Fibroblast of skin of right quadriceps (primary cell): Measurements from ENCODE around the gene CEP57L1.
"Not testable (repeated sequence)": the region's sequence is repeated elsewhere in the genome, so short reads cannot be mapped to it uniquely, and the experiment has no call there.

ENCODE experiments used
- DNase-seq: peaks from one replicate; pipeline ENCODE4 v3.0.0-alpha.2; 2013

CEP57L1 gene

DNA sequence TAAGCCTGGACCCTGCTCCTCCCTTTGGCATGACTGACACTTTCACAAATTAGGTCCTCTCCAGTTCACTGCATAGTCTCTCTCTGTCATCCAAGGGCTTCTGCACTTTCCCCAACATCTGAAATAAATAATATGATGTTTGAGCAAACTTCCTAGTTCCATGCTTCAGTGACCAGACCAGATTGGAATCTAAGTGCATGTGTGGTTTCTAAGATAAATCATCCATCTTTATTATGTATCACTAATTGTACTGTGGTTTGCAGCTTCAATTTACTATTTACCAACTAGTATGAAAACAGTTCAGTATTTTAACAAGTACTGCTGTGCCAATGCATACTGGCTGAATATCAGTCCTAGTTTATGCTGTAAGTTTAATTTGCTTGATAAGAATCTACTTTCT lies 19.4 kb upstream of the CEP57L1 start:
- DNase-seq = peak; percentile 76

DNA sequence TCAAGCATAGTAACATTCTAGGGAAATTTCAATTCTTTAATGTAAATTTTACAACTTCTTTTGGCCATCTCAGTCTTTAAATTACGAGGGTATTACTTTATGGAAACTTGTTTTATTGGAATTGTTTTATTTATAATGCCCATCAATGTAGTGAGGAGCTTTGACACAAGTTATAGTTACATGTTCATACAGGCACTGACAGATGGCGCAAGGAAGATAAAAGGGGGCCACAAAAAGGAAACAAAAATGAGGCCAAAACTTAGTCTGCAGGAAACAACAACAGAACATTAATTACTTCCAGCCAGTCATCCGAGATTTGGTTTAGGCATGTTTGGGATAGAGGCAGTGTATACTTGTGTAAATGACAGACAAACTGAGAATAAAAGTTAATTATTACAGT lies 18.9 kb upstream of the CEP57L1 start:
- no peak for DNase-seq

DNA sequence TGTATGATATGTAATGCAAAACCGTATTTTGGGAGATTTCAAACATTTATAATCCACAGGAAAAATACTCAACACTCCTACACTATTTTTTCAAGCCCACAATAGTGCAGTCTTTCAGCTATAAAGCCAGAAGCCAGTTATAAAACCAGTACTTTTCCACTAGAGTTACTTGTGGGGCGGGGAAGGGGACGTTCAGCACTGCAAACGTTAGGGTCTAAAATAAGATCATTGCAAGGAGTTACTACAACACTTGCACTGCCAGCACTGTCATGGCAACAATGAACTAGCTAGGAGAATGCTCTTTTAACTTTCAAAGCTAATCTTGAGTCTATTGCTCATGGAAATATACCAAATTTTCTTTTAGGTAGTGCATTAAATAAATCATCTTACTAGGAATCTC lies 15.3 kb upstream of the CEP57L1 start:
- DNase-seq = no peak

DNA sequence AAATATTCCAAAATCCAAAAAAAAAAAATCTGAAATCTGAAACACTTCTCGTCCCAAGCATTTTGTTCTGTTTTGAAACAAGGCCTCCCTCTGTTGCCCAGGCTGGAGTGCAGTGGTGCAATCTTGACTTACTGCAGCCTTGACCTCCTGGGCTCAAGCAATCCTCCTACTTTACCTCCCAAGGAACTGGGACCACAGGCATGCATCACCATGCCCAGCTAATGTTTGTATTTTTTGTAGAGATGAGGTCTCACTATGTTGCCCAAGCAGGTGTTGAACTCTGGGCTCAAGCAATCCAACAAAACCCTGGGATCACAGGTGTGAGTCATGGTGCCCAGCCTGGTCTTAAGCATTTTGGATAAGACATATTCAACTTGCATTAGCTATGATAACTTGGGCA lies 14.3 kb upstream of the CEP57L1 start:
- DNase-seq = no peak

DNA sequence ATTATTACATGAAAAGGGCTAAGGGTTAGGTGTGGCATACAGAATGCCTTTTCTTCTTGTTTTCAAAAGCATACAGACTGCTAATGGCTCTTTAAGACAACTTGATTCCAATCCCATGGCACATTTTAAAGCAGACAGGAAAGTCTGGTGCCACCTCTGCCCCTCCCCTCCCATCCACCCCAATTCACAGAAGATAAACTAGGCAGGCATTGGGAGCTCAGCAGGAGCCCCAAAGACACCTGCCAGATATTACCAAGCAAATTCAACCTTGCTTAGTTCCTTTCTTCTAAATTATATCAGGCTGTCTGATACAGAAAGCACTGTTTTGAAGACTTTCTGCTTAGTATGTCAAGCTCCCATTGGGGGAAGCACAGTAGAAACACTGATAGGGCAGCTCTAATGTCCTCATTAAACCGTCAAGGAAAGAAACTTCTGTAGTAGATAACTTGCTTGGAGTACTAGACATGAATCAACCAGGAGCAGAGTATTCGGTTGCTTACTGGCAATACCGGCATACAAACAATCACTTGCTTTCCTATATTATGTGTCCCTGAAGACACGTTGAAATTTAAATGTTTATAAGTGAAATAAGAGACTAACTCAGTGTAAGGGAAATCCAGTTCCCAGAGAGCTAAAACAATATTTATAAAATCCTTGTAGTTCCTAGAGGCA lies 13.7 kb upstream of the CEP57L1 start:
- DNase-seq = no peak

DNA sequence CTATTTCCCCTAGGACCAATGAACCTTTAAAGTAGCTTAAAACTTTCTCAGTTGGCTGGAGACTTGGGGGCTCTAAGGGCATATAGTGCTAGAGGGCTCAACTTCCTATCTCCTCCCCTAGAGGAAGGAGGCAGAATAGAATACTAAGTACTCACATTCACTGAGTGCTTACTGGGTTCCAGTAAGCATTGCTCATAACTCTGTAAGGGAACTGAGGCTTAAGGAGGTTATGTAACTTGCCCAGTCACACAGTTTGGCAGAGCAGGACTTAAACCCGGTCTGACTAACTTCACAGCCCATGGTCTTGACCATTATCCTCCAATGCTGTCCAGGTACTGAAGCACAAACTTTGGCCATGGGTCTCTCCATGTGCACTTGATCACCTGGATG lies 13.1 kb upstream of the CEP57L1 start:
- no peak for DNase-seq

DNA sequence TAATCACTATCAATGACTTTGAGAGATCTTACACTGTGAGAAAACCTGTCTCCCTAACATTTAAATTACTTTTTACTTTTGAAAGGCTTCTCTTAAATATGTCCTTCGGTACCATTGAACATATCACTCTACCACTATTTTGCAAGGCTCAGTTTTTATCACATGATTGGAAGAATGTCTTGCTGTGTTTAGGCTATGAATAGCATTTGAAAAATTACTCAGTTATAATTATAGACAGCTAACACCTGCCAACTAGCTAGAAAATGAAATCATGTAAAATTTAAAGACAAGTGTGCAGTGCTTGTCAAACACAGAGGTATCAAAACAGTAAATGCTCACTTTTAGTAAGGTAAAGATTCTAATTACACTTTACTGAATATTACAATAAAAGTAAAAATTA lies 11.7 kb upstream of the CEP57L1 start:
- DNase-seq = no peak

DNA sequence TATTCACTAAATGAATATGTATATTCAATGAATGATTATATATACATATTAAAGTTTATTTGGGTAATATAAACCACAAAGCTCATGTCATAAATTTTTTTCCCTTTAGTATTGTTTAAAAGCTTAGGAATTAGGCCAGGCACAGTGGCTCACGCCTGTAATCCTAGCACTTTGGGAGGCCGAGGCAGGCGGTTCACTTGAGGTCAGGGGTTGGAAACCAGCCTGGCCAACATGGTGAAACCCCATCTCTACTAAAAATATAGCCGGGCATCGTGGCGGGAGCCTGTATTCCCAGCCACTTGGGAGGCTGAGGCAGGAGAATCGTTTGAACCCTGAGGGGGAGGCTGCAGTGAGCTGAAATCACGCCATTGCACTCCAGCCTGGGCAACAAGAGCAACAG lies 11.2 kb upstream of the CEP57L1 start:
- DNase-seq = not testable (repeated sequence)

DNA sequence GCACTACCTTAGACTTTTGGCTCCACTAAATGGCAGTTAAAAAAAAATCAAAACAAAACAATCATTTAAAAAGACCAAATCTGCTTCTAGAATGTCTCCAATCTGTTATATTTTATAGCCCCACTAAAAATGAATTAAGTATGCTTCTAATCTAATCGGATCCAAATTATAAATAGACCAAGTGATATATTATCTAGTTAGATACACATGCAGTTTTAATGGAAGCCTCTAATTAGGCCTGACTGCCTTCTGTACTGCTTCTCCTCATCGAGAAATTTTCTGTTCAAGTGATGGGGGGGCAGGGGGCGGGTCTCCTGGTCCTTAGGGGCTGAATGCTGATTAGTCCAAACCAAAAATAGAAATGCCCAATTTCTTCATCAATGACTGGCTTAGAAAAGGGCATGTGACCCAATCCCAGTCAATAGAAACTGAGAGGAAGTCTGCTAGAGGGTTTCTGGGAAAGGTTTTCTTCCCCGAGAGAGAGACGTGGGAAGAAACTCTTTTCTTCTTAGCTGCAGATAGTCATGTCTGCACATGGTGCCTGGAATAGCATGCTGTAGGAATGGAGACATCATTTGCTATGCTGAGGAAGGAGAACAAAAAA lies 7.5 kb upstream of the CEP57L1 start:
- no peak for DNase-seq

DNA sequence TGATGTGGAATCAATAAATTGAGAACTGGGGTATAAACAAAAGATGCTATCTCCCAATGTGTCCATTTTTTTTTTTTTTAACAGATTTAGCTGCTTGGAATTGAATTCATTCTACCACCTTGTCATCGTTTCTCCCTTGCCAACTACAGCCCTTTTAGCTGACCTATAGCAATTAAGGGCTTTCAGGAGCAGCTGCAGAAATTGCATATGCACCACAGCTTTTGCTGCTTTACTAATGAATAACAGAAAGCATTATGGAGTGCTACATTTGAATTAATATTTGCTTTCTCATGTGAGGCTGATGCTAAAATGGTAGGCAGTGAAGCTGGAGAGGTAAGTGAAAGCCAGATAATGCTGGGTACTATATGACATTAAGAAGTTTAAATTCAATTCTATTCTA lies 6.3 kb upstream of the CEP57L1 start:
- no peak for DNase-seq

DNA sequence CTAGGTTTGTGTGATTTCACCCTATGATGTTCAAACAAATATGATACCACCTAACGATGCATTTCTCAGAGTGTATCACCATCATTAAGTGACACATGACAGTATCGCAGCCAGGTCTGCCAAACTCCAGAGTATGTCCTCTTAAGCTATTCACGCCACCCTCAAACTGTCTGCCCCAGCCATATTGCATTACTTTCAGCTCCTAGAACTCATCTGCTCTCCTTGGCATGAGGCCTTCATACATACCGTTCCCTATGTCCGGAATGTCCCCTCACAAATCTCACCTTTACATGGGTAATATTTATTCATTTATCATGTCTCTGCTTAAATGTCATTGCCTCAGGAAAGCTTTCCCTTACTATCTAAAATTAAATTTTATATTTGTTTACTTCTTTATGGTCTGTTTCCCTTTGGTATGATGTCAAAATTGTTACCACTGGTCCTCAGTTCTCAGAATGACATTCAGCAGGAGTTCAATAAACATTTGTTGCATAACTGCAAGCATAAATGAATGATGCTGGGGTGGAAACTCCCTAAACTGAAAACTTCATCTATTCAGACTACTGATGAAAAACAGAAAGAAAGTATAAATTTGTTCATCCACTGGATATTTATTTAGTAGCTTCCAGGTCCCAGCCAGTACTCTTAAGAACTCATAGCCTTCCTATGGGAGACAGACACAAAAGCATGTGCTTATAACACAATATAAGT lies 3.8 kb upstream of the CEP57L1 start:
- no peak for DNase-seq

DNA sequence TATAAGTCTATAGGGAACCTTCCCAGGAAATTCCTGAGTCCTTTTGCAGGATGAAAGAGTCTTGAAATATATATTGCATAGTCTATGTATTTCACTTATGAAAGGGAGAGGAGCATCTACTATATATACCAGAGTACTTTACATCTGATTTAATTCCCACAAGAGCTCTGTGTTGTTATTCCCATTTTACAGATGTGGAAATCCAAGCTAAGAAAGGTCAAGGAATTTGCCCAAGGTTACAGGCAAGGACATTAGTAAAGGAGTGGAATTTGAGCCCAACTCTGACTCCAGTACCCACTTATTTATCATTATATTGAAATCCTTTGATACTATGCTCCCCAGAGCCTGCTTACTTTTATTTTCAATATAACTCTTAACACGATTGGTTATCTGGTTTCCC lies 3.2 kb upstream of the CEP57L1 start:
- no peak for DNase-seq

DNA sequence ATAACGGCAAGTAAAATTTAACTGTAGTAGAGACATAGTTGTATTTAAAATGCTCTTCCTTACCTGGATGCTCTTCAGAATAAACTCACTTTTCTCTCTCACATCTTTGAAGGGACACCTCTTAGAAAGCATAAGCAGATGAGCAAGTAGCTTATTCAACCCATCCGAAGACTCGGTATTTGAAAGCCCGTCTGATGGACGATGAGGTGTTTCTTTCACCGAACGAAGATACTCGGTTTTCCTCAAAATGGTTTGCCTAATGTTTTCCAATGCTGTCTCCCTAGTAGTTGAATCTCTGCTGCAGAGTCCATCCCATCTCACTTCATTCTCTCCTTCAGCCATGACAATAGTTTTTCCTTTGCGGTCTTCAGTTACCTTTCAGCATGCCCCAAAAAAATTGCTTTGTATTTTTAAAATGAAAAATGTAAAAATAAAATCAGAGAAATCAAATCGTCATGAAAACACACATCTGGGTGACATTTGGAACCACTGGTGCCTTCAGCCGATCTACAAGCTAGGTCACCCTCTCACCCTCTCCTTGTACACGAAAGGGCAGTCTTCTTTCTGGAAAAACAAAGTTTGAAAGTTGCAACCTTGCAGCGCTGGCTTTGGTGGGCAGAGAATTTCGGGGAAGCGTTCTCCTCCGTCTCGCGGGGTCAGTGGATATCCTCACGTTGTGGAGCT lies 1.4 kb upstream of the CEP57L1 start:
- DNase-seq = peak; percentile 6

DNA sequence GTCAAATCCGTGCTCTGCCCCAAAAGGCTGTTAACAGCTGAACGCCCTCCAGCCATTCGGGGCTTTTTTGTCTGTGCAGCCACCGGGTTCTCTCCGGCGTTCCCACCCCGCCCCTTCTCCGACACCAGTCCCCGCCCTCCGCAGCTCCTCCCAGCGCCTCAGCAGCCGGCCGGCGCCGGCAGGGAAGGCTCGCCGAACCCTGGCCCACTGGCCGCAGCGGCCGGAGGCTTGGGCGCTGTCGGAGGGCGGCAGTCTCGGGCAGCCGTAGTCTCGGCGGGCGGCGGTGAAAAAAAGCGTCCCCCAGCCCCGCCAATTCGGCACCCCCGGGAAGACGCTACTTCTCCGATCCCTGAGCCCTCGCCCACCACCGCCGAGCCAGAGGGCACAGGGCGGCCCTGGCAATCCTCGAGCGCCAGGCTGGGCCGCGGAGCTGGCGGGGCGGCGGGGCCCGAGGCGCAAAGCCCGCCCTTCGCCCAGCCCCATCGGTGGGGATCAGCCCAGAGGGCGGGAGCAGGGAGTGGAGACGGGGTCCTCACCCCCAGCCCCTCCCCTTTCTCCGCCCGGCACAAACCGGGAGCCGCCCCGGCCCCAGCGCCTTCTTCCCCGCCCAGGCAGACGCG lies 781 bp upstream of the CEP57L1 start, which contains the start of gene SESN1:
SESN1 (minus strand) TSS at position 431 of the 620 bp plus-strand sequence. CDS start 773 bp downstream, outside the sequence.
- DNase-seq = peak; percentile 88

DNA sequence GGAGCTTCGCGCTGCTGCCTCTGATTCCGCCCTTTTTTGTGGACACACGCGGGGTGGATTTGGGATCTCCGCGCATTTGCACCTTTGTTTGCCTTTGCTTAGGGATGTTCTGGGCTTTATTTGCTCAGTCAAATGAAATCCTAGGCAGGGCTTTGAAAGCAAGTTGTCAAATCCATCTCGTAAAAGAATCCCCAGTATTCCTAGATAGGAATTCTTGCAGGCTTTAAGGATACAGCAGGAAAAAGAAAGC lies 453 bp downstream of the CEP57L1 start:
- no peak for DNase-seq

DNA sequence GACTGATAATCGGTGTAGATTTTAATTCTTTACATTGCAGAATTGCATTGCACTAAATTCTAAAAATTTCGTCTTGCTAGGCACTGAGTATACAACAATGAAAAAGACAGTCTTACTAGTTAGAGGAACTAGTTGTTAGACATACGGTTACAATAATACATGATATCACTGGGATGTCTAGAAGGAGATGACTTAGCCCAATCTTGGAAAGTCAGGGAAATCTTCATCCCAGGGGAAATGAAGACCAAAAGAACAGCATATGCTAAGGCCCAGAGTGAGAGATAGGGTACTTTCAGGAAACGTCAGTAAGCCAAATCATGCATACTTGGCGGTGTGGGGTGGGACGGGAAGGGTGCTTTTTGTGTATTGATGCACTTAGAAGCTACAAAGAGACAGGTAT lies 901 bp downstream of the CEP57L1 start:
- peak; percentile 15 for DNase-seq

DNA sequence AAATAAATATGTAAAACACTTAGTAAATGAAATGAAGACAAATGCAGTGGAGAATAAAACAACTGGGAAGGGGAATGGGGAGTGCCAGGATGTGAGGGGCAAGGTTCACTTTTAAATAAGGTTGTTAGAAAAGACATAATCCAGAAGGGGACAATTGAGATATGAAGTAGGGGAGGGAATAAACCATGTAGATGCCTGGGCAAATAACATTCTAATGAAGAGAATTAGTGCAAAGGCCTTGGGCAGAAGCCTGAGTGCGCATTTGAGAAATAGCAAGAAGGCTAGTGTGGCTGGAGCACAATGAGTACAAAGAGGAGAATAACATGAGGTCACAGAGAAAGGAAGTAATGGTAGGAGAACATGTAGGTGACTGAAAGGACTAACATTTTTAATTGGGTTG lies 2.4 kb downstream of the CEP57L1 start:
- no peak for DNase-seq

DNA sequence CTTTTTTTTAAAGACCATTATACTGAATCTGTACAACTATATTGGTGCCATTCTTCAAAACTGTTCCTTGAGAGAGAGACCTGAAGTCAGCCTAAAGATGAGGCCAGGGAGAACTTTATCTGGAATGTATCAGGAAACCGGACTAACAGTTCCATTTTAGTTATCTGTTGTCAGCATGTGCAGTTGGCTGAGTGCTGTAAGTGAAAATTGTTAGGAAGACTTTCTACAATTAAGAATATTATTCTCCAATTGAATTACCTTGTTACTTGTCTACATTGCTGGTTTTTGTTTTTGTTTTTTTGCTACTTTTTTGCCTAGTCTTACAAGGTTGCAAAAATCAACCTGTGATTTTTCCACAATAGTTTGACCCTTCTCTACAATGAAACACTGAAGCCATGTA lies 7.5 kb downstream of the CEP57L1 start:
- DNase-seq = no peak

DNA sequence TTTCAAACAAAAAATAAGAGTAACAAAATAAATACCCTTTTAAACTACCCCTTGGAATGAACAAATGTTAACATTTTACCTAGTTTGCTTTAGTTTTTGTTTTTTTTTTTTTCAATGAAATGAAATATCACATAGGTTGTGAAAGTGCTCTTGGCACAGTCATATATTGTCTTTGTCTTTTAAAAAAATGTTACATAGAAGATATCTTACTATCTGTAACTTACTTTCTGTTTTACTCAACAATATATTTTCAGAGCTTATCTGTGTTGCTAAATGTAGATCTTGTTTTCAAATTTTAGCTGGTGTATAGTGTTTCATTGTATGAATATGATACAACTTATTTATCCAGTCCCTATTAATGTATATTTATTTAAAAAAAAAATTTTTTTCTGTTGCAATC lies 8.6 kb downstream of the CEP57L1 start:
- DNase-seq = no peak

DNA sequence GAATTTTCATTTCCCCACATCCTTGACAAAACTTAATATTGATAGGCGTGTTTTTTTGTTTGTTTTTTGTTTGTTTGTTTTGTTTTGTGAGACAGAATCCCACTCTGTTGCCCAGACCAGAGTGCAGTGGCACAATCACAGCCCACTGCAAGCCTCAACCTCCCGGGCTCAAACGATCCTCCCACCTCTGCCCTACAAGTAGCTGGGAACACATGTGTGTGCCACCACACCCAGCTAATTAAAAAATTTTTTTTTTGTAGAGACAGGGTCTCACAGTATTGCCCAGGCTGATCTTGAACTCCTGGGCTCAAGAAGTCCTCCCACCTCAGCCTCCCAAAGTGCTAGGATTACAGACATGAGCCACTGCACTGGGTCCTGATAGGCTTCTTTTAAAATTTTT lies 9.2 kb downstream of the CEP57L1 start:
- no peak for DNase-seq

DNA sequence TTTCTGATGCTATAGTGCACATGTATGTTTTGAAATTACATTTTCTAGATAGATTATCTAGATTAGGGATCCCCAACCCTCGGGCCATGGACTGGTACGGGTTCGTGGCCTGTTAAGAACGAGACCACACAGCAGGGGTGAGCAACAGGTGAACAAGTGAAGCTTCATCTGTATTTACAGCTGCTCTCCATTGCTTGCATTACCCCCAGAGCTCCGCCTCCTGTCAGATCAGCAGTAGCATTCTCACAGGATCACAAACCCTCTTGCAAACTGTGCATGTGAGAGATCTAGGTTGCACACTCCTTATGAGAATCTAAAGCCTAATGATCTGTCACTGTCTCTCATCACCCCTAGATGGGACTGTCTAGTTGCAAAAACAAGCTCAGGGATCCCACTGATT lies 10.4 kb downstream of the CEP57L1 start:
- no peak for DNase-seq

DNA sequence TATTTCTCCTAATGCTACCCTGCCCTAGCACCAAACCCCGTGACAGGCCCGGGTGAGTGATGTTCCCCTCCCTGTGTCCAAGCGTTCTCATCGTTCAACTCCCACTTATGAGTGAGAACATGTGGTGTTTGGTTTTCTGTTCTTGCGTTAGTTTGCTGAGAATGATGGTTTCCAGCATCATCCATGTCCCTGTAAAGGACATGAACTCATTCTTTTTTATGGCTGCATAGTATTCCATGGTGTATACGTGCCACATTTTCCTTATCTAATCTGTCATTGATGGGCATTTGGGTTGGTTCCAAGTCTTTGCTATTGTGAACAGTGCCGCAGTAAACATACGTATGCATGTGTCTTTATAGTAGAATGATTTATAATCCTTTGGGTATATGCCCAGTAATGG lies 14.4 kb downstream of the CEP57L1 start:
- DNase-seq = not testable (repeated sequence)

DNA sequence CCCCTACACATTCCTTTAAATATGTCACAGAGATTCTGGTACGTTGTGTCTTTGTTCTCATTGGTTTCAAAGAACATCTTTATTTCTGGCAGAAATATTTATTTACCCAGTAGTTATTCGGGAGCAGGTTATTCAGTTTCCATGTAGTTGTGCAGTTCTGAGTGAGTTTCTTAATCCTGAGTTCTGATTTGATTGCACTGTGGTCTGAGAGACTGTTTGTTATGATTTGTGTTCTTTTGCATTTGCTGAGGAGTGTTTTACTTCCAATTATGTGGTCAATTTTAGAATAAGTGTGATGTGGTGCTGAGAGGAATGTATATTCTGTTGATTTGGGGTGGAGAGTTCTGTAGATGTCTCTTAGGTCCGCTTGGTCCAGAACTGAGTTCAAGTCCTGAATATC lies 17.4 kb downstream of the CEP57L1 start:
- not testable (repeated sequence) for DNase-seq
